SK-N-SH (cell line): ENCODE measurements around the gene FYB2. TPM values are rescaled to one million over a fixed set of nuclear protein-coding genes. Genes with fewer than 3 reads are reported as not detected.

Experiments used
- CTCF ChIA-PET: fragments of 300-600, 350-600 bp; formaldehyde crosslinking; extraction: SDS; loops from one replicate; lab custom pipeline; 2021; lab: Yijun Ruan, JAX
- POLR2A ChIA-PET: fragments of 350-600 bp; sonication (Branson Sonifier 250); formaldehyde crosslinking; extraction: SDS; loops from one replicate; lab custom pipeline; 2020; ENCODE audit warnings: antibody characterized with exemption, inconsistent platforms; lab: Yijun Ruan, JAX
- DNase-seq: peaks from one replicate; pipeline ENCODE4 v3.0.0; 2012
- H2AFZ ChIP-seq: fragments of 200-600 bp; sonication (generic); 2 replicates; pipeline ENCODE4 v1.8.1; 2016; ENCODE audit warnings: antibody characterized with exemption, mild to moderate bottlenecking, low read depth
- H3F3A ChIP-seq: fragments of 200-600 bp; sonication (generic); replicated peaks from 2 replicates; pipeline ENCODE3; 2016; ENCODE audit warnings: antibody characterized with exemption, mild to moderate bottlenecking; ENCODE audit not compliant: insufficient read depth
- H3K27ac ChIP-seq, 2 experiments: fragments of 200-500 bp in 1 of 2; fragments of 200-600 bp in 1 of 2; sonication (Bioruptor generic) in 1 of 2; sonication (generic), shearing (Covaris generic) in 1 of 2; 2 replicates each; pipeline versions ENCODE4 v1.5.1 to v1.6.1; 2014 to 2016; ENCODE audit warnings: low read depth in 2 of 2, inconsistent platforms in 1 of 2, low read length in 1 of 2, mild to moderate bottlenecking in 1 of 2, mixed read lengths in 1 of 2
- H3K27me3 ChIP-seq: fragments of 200-600 bp; sonication (generic), shearing (Covaris generic); 2 replicates; pipeline ENCODE4 v1.6.1; 2016; ENCODE audit warnings: mixed run types; ENCODE audit not compliant: insufficient read depth
- H3K36me3 ChIP-seq, 2 experiments: fragments of 200-500 bp in 1 of 2; fragments of 200-600 bp in 1 of 2; sonication (Bioruptor generic) in 1 of 2; sonication (generic) in 1 of 2; replicated peaks in 1 of 2; 2 replicates each; pipeline versions ENCODE3 to v1.5.1; 2014 to 2016; ENCODE audit warnings: low read length in 1 of 2, mild to moderate bottlenecking in 1 of 2; ENCODE audit not compliant: insufficient read depth in 2 of 2, control insufficient read depth in 1 of 2
- H3K4me1 ChIP-seq, 2 experiments: fragments of 200-500 bp in 1 of 2; fragments of 200-600 bp in 1 of 2; sonication (Bioruptor generic) in 1 of 2; sonication (generic), shearing (Covaris generic) in 1 of 2; 2 replicates each; pipeline versions ENCODE4 v1.5.1 to v1.6.1; 2014 to 2016; ENCODE audit warnings: low read depth in 1 of 2, low read length in 1 of 2, mixed run types in 1 of 2; ENCODE audit not compliant: insufficient read depth in 2 of 2, control insufficient read depth in 1 of 2
- H3K4me2 ChIP-seq: fragments of 200-600 bp; sonication (generic), shearing (Covaris generic); 2 replicates; pipeline ENCODE4 v1.6.1; 2017; ENCODE audit warnings: mixed run types
- H3K4me3 ChIP-seq, 2 experiments: fragments of 200-500 bp in 1 of 2; fragments of 200-600 bp in 1 of 2; sonication (Bioruptor generic) in 1 of 2; sonication (generic), shearing (Covaris generic) in 1 of 2; 2 replicates each; pipeline versions ENCODE4 v1.5.1 to v1.8.1; 2014 to 2016; ENCODE audit warnings: low read depth in 2 of 2, inconsistent platforms in 1 of 2, low read length in 1 of 2, mild to moderate bottlenecking in 1 of 2, mixed read lengths in 1 of 2, moderate library complexity in 1 of 2
- H3K79me2 ChIP-seq: fragments of 200-600 bp; sonication (generic); 2 replicates; pipeline ENCODE4 v1.8.1; 2017; ENCODE audit warnings: mild to moderate bottlenecking; ENCODE audit not compliant: insufficient read depth
- H3K9ac ChIP-seq: fragments of 200-600 bp; sonication (generic); 2 replicates; pipeline ENCODE4 v1.6.1; 2017; ENCODE audit warnings: mixed run types
- H3K9me2 ChIP-seq: fragments of 200-600 bp; sonication (generic); 2 replicates; pipeline ENCODE4 v1.6.1; 2017; ENCODE audit warnings: mixed run types
- H3K9me3 ChIP-seq: fragments of 200-600 bp; sonication (generic); 2 replicates; pipeline ENCODE4 v1.6.1; 2017; ENCODE audit warnings: mixed run types, mild to moderate bottlenecking, moderate library complexity
- H4K20me1 ChIP-seq: fragments of 200-600 bp; sonication (generic); 2 replicates; pipeline ENCODE4 v1.6.1; 2017; ENCODE audit warnings: mild to moderate bottlenecking, mixed run types; ENCODE audit not compliant: insufficient read depth
- CHD2 ChIP-seq: fragments of 150-350 bp; IDR thresholded peaks from 2 replicates; pipeline ENCODE4 v1.6.1; 2018; ENCODE audit warnings: low read length; ENCODE audit not compliant: partially characterized antibody
- EP300 ChIP-seq, 2 experiments: IDR thresholded peaks; 2 replicates each; pipeline versions ENCODE4 v1.4.0 to v1.6.1; 2012; ENCODE audit warnings: borderline replicate concordance in 1 of 2, low read depth in 1 of 2, low read length in 1 of 2
- EZH2phosphoT487 ChIP-seq: fragments of 200-600 bp; sonication (generic); IDR thresholded peaks from 2 replicates; pipeline ENCODE4 v1.6.1; 2017; ENCODE audit warnings: low read depth, mixed run types, mild to moderate bottlenecking, antibody characterized with exemption, moderate library complexity, borderline replicate concordance
- FOXJ3 ChIP-seq: sonication (generic); formaldehyde crosslinking; IDR thresholded peaks from 2 replicates; pipeline ENCODE4 v1.5.1; 2020; ENCODE audit warnings: mild to moderate bottlenecking, missing genetic modification reagents
- GABPA ChIP-seq: IDR thresholded peaks from 2 replicates; pipeline ENCODE4 v1.4.0; 2012; ENCODE audit warnings: low read depth, mild to moderate bottlenecking
- JUND ChIP-seq: IDR thresholded peaks from 2 replicates; pipeline ENCODE4 v1.4.0; 2012
- MAX ChIP-seq: IDR thresholded peaks from 2 replicates; pipeline ENCODE4 v1.4.0; 2012; ENCODE audit warnings: low read depth
- MEF2A ChIP-seq: IDR thresholded peaks from 2 replicates; pipeline ENCODE4 v1.4.0; 2012; ENCODE audit warnings: low read depth, borderline replicate concordance
- NFIC ChIP-seq: IDR thresholded peaks from 2 replicates; pipeline ENCODE4 v1.4.0; 2012; ENCODE audit warnings: borderline replicate concordance
- RAD21 ChIP-seq: IDR thresholded peaks from 2 replicates; pipeline ENCODE4 v1.6.1; 2012; ENCODE audit warnings: mild to moderate bottlenecking, low read length
- RCOR1 ChIP-seq: fragments of 150-350 bp; IDR thresholded peaks from 2 replicates; pipeline ENCODE4 v1.6.1; 2017; ENCODE audit warnings: antibody characterized with exemption, low read length
- RFX5 ChIP-seq: IDR thresholded peaks from 2 replicates; pipeline ENCODE4 v1.6.1; 2012; ENCODE audit warnings: mild to moderate bottlenecking, improper control_type of control experiment, low read length
- SMC3 ChIP-seq: IDR thresholded peaks from 2 replicates; pipeline ENCODE4 v1.6.1; 2012; ENCODE audit warnings: low read depth, low read length, improper control_type of control experiment
- TCF12 ChIP-seq: IDR thresholded peaks from 2 replicates; pipeline ENCODE4 v1.4.0; 2012
- YY1 ChIP-seq: IDR thresholded peaks from 2 replicates; pipeline ENCODE4 v1.4.0; 2012; ENCODE audit warnings: low read depth, mild to moderate bottlenecking
- WGBS: methylation state at CpG from one replicate; pipeline ENCODE4 v1.1.6; 2017; ENCODE audit warnings: low lambda C conversion rate; 5-methylcytosine and 5-hydroxymethylcytosine counted together
- polyA plus RNA-seq, 3 experiments: library from polyadenylated mRNA; depleted of rRNA; stranded (reverse); fragments of >200 nt; gene quantifications; 2 replicates each; pipeline ENCODE4 v1.2.3, GENCODE V29; 2012
- TF ChIP-seq, protein P1 (sequence below): IDR thresholded peaks from 2 replicates; pipeline ENCODE4 v1.4.0; 2012; ENCODE audit warnings: low read depth, borderline replicate concordance
- TF ChIP-seq, protein P2 (sequence below): fragments of 150-350 bp; IDR thresholded peaks from 2 replicates; pipeline ENCODE4 v1.6.1; 2017; ENCODE audit warnings: antibody characterized with exemption, low read length, low read depth, borderline replicate concordance
- TF ChIP-seq, protein P3 (sequence below): IDR thresholded peaks from 2 replicates; pipeline ENCODE4; 2012

The FYB2 gene
- polyA plus RNA-seq, 1 of the 3 experiments (the other 2 are of a cell fraction) = not detected

DNA sequence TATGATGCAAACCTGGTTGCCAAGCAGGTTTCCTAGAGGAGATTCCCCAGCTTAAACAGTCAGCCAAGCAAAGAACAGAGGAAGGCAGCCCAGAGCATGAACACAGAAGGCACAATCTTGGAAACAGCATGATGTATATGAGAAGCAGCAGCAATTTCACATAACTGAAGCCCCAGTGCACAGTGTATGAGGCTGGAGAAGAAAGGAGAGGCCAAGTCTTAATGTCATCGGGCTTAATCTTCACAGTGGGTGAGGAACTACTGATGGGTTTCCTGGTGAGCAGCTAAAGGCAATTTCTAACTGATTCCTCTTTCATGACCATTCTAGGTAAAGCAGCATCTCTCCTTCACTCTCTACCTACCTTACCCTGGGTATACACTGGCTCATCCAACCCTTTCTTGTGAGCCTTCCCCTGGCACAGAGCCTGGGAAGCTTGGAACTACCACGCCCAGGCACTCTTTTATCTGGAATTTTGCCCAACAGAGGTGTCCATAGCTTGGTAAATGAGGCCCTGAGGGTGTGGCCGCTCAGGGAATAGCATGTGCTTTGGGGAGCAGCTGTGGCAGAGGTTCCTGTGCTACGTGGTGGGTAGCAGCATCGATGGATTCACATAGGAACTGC, 22.0 kb downstream of the FYB2 start:
- no peak for DNase-seq
- H3K9me3 ChIP-seq = no peaks in the 10 kb centered on the region
- no peak overlapping the region for H3K4me3 ChIP-seq
- CTCF ChIA-PET = interaction anchor here (0.8 to 1.0 kb wide), 2 partner anchors 27 to 1519 kb away, joined by 3 to 4 read pairs; no protein-coding TSS in a partner anchor
- H2AFZ ChIP-seq = no peak overlapping the region
- no peak overlapping the region for H3K4me2 ChIP-seq
- no peaks in the 10 kb centered on the region for H3K9me2 ChIP-seq
- no peak overlapping the region for H3K27ac ChIP-seq
- H3K4me1 ChIP-seq = peaks cover 0 to 7% of the 10 kb centered on the region in 2 experiments; a peak in 2 of 4 replicates
- POLR2A ChIA-PET = no interaction called here
- H3K27me3 ChIP-seq = no peaks in the 10 kb centered on the region
- peaks cover 6% of the 10 kb centered on the region for H3F3A ChIP-seq
- WGBS = 77% methylated on average over 5 of the region's 5 CpGs
- H3K36me3 ChIP-seq = no peaks in the 10 kb centered on the region
- TF ChIP-seq FOXJ3 (CRISPR knock-in tag) = no peak
- TF ChIP-seq, protein P1, sequence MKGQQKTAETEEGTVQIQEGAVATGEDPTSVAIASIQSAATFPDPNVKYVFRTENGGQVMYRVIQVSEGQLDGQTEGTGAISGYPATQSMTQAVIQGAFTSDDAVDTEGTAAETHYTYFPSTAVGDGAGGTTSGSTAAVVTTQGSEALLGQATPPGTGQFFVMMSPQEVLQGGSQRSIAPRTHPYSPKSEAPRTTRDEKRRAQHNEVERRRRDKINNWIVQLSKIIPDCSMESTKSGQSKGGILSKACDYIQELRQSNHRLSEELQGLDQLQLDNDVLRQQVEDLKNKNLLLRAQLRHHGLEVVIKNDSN = no peak
- TF ChIP-seq SMC3 = no peak
- TF ChIP-seq YY1 = no peak
- TF ChIP-seq, protein P2, sequence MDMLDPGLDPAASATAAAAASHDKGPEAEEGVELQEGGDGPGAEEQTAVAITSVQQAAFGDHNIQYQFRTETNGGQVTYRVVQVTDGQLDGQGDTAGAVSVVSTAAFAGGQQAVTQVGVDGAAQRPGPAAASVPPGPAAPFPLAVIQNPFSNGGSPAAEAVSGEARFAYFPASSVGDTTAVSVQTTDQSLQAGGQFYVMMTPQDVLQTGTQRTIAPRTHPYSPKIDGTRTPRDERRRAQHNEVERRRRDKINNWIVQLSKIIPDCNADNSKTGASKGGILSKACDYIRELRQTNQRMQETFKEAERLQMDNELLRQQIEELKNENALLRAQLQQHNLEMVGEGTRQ = no peak
- no peak for TF ChIP-seq RAD21
- no peak for TF ChIP-seq TCF12
- TF ChIP-seq CHD2 = no peak
- no peak for TF ChIP-seq GABPA
- no peak overlapping the region for H3K9ac ChIP-seq
- H4K20me1 ChIP-seq = no peaks in the 10 kb centered on the region
- no peaks in the 10 kb centered on the region for H3K79me2 ChIP-seq

DNA sequence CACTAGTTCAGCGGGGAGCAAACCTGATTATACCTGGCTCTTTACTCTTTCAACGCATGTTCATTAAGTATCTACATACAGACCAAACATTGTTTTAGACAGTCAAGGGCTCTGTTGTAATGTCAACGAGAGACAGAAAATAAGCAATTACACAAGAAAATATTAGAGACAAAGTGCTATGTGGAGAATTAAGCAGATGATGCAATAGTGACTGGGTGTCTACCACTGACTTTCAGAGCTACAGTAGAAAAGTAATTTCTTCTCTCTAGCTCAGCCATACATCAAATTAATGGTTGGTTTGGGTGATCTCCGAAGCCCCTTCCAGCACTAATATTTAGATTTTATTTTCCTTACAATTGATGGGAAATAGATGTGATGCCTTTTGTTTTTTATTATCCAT, 23.3 kb downstream of the FYB2 start:
- no peaks in the 10 kb centered on the region for H3K36me3 ChIP-seq
- H3K4me1 ChIP-seq = peaks cover 0 to 7% of the 10 kb centered on the region in 2 experiments; a peak in 2 of 4 replicates
- H3K9ac ChIP-seq = no peak overlapping the region
- no peak overlapping the region for H2AFZ ChIP-seq
- H3K9me2 ChIP-seq = no peaks in the 10 kb centered on the region
- no peaks in the 10 kb centered on the region for H3K9me3 ChIP-seq
- no peaks in the 10 kb centered on the region for H4K20me1 ChIP-seq
- no peak for DNase-seq
- H3K4me2 ChIP-seq = no peak overlapping the region
- WGBS = 90% methylated on average over 4 of the region's 4 CpGs
- no peaks in the 10 kb centered on the region for H3K79me2 ChIP-seq
- no peaks in the 10 kb centered on the region for H3K27me3 ChIP-seq
- H3K4me3 ChIP-seq = no peak overlapping the region
- ChIA-PET CTCF (interaction anchor here (1.0 to 1.1 kb wide), 2 partner anchors 8 to 25 kb away, joined by 3 read pairs; no protein-coding TSS in a partner anchor), POLR2A (no interaction called here)
- no peak overlapping the region for H3K27ac ChIP-seq
- TF ChIP-seq FOXJ3 (CRISPR knock-in tag) = no peak
- no peak for TF ChIP-seq TCF12
- no peak for TF ChIP-seq EZH2phosphoT487
- TF ChIP-seq SMC3 = no peak
- TF ChIP-seq, protein P3, sequence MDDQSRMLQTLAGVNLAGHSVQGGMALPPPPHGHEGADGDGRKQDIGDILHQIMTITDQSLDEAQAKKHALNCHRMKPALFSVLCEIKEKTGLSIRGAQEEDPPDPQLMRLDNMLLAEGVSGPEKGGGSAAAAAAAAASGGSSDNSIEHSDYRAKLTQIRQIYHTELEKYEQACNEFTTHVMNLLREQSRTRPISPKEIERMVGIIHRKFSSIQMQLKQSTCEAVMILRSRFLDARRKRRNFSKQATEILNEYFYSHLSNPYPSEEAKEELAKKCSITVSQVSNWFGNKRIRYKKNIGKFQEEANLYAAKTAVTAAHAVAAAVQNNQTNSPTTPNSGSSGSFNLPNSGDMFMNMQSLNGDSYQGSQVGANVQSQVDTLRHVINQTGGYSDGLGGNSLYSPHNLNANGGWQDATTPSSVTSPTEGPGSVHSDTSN = no peak
- no peak for TF ChIP-seq EP300 (IDR thresholded peaks at IDR 0.05; ENCODE audit: borderline replicate concordance in 1 of 2, low read depth in 1 of 2, low read length in 1 of 2)
- no peak for TF ChIP-seq RFX5
- no peak for TF ChIP-seq CHD2
- TF ChIP-seq RCOR1 = no peak
- TF ChIP-seq JUND = no peak
- TF ChIP-seq NFIC = no peak
- no peak for TF ChIP-seq MAX
- no peak for TF ChIP-seq MEF2A
- H3F3A ChIP-seq = peaks cover 6% of the 10 kb centered on the region
